Small intestine (tissue), 7 donors: ENCODE data around the gene OR52W1. TPM values are rescaled to one million over a fixed set of nuclear protein-coding genes. Genes with fewer than 3 reads are reported as not detected.
A peak's percentile ranks its signal among the peaks of the same experiment; 100 is the strongest.

Source experiments
- DNase-seq, 2 donors: peaks; one replicate each; pipeline versions ENCODE4 v3.0.0 to v3.0.0-alpha.2; 2013
- FAIRE-seq: peaks from 2 replicates; lab custom pipeline; 2012; peaks lifted over from hg19 to GRCh38; lab: Jason Lieb, UNC
- H3K27ac ChIP-seq, 3 donors: one replicate each; pipeline ENCODE4 v1.5.1; 2013; ENCODE audit warnings: low read length in 2 of 3, mild to moderate bottlenecking in 2 of 3, control low read depth in 1 of 3, inconsistent platforms in 1 of 3, low read depth in 1 of 3, moderate library complexity in 1 of 3
- H3K27me3 ChIP-seq, 3 donors: one replicate each; pipeline ENCODE4 v1.6.1; 2013; ENCODE audit warnings: low read length in 3 of 3, inconsistent platforms in 1 of 3; ENCODE audit not compliant: control insufficient read depth in 3 of 3, insufficient read depth in 3 of 3
- H3K36me3 ChIP-seq, 3 donors: one replicate each; pipeline ENCODE4 v1.6.1; 2013; ENCODE audit warnings: low read length in 3 of 3, inconsistent platforms in 1 of 3, low read depth in 1 of 3, mild to moderate bottlenecking in 1 of 3, moderate library complexity in 1 of 3; ENCODE audit not compliant: control insufficient read depth in 3 of 3, insufficient read depth in 2 of 3
- H3K4me1 ChIP-seq, 3 donors: one replicate each; pipeline ENCODE4 v1.6.1; 2013; ENCODE audit warnings: low read length in 2 of 3, inconsistent platforms in 1 of 3, low read depth in 1 of 3, mild to moderate bottlenecking in 1 of 3, moderate library complexity in 1 of 3; ENCODE audit not compliant: control insufficient read depth in 3 of 3, insufficient read depth in 2 of 3
- H3K4me3 ChIP-seq, 3 donors: one replicate each; pipeline ENCODE4 v1.5.1; 2013; ENCODE audit warnings: low read length in 3 of 3, control low read depth in 1 of 3, inconsistent platforms in 1 of 3, low read depth in 1 of 3, mild to moderate bottlenecking in 1 of 3, moderate library complexity in 1 of 3
- H3K9me3 ChIP-seq, 2 donors: one replicate each; pipeline ENCODE4 v1.6.1; 2013; ENCODE audit warnings: low read depth in 1 of 2, low read length in 1 of 2; ENCODE audit not compliant: control insufficient read depth in 2 of 2, insufficient read depth in 1 of 2
- WGBS, 3 donors: extraction: QIAGEN DNeasy Blood & Tissue Kit; methylation state at CpG; one replicate each; pipeline ENCODE4 v1.1.7; 2013; 5-methylcytosine and 5-hydroxymethylcytosine counted together
- polyA plus RNA-seq, 4 donors: library from polyadenylated mRNA; stranded (reverse) in 3 of 4; unstranded in 1 of 4; fragments of 200-250 nt in 3 of 4; fragments of 120-200 nt in 1 of 4; gene quantifications; one replicate each; pipeline versions ENCODE4 v1.2.1 to v1.2.3, GENCODE V29; 2013
- donor health status: healthy with polysubstance abuse.
- donor health status: control.
- donor health status: control.
- donor health status: Bipolar disorder and iron deficiency.
- donor health status: healthy.

The OR52W1 gene
- polyA plus RNA-seq, 4 donors: 0.12 TPM; not detected in 3

GRCh38 chr11:6237266-6237665 is 38.2 kb downstream of the OR52W1 start:
- 70 to 91% (median 75%) methylated on average over 4 of the region's 4 CpGs for WGBS, 3 donors
- Histone ChIP-seq H3K27me3 (no peaks in the 10 kb centered on the region), H3K4me3 (no peak overlapping the region), H3K36me3 (no peaks in the 10 kb centered on the region), H3K4me1 (peaks cover 5 to 18% (median 11%) of the 10 kb centered on the region in 3 donors), H3K27ac (no peak overlapping the region), H3K9me3 (no peaks in the 10 kb centered on the region)
- DNase-seq (no peak), FAIRE-seq (no peak)

- Histone ChIP-seq H3K9me3 (no peaks in the 10 kb centered on the region), H3K27me3 (no peaks in the 10 kb centered on the region), H3K4me1 (peaks cover 5 to 16% (median 11%) of the 10 kb centered on the region in 3 donors), H3K36me3 (no peaks in the 10 kb centered on the region), H3K27ac (no peak overlapping the region), H3K4me3 (no peak overlapping the region)
- DNase-seq (no peak), FAIRE-seq (no peak)
- 86 to 93% (median 88%) methylated on average over 5 of the region's 5 CpGs for WGBS, 3 donors
Observed at GRCh38 chr11:6237761-6238302, 38.8 kb downstream of the OR52W1 start.

- FAIRE-seq: no peak
- Histone ChIP-seq H3K4me3 (no peak within 1 kb of the TSS), H3K9me3 (no peaks in the 10 kb centered on the region), H3K27me3 (no peaks in the 10 kb centered on the region), H3K27ac (no peak within 1 kb of the TSS), H3K36me3 (no peaks in the 10 kb centered on the region), H3K4me1 (peaks cover 0 to 6% (median under 1%) of the 10 kb centered on the region in 3 donors)
- WGBS, 3 donors: 33 to 76% (median 33%) methylated on average over 1 of the region's 1 CpG
- DNase-seq: peak in 1 of 2 donors; percentile 13
Observed at GRCh38 chr11:6238902-6239301, 39.9 kb downstream of the OR52W1 start, which contains the start of gene CNGA4. Gene CNGA4 (plus strand): TSS chr11:6239089. CDS start chr11:6239207, 118 bp downstream.

GRCh38 chr11:6240139-6240538 is 41.1 kb downstream of the OR52W1 start:
- Histone ChIP-seq H3K9me3 (no peaks in the 10 kb centered on the region), H3K27ac (no peak overlapping the region), H3K4me3 (no peak overlapping the region), H3K36me3 (no peaks in the 10 kb centered on the region), H3K27me3 (peaks cover 0 to 2% (median 0%) of the 10 kb centered on the region in 3 donors), H3K4me1 (peaks cover 0 to 5% (median 0%) of the 10 kb centered on the region in 3 donors)
- FAIRE-seq: no peak
- WGBS, 3 donors: 97 to 98% (median 98%) methylated on average over 28 of the region's 28 CpGs
- no peak for DNase-seq

GRCh38 chr11:6240781-6241180 is 41.8 kb downstream of the OR52W1 start:
- 56 to 64% (median 63%) methylated on average over 1 of the region's 1 CpG for WGBS, 3 donors
- Histone ChIP-seq H3K4me1 (peaks cover 0 to 5% (median 0%) of the 10 kb centered on the region in 3 donors), H3K4me3 (no peak overlapping the region), H3K27me3 (peaks cover 0 to 3% (median 0%) of the 10 kb centered on the region in 3 donors), H3K9me3 (no peaks in the 10 kb centered on the region), H3K36me3 (no peaks in the 10 kb centered on the region), H3K27ac (no peak overlapping the region)
- DNase-seq: no peak
- no peak for FAIRE-seq

GRCh38 chr11:6241316-6241715 is 42.3 kb downstream of the OR52W1 start:
- DNase-seq (no peak), FAIRE-seq (no peak)
- H3K4me3 ChIP-seq: no peak overlapping the region
- H3K9me3 ChIP-seq: no peaks in the 10 kb centered on the region
- H3K27ac ChIP-seq: no peak overlapping the region
- peaks cover 0 to 3% (median 0%) of the 10 kb centered on the region in 3 donors for H3K27me3 ChIP-seq
- H3K36me3 ChIP-seq: no peaks in the 10 kb centered on the region
- peaks cover 0 to 5% (median 0%) of the 10 kb centered on the region in 3 donors for H3K4me1 ChIP-seq
- 90 to 94% (median 93%) methylated on average over 7 of the region's 7 CpGs for WGBS, 3 donors

GRCh38 chr11:6245536-6245935 is 46.5 kb downstream of the OR52W1 start:
- FAIRE-seq: no peak

GRCh38 chr11:6248248-6248647 is 49.2 kb downstream of the OR52W1 start:
- peaks cover 0 to 3% (median 0%) of the 10 kb centered on the region in 3 donors for H3K27me3 ChIP-seq
- H3K36me3 ChIP-seq: no peaks in the 10 kb centered on the region
- H3K9me3 ChIP-seq: no peaks in the 10 kb centered on the region
- no peak overlapping the region for H3K4me3 ChIP-seq
- peaks cover 9 to 30% (median 10%) of the 10 kb centered on the region in 3 donors for H3K4me1 ChIP-seq
- FAIRE-seq: no peak
- H3K27ac ChIP-seq: no peak overlapping the region
- 89 to 100% (median 91%) methylated on average over 1 of the region's 1 CpG for WGBS, 3 donors
- DNase-seq: no peak

More at GRCh38 chr11:6245536-6245935, 46.5 kb downstream of the OR52W1 start:
- H3K4me3 ChIP-seq: no peak overlapping the region
- no peak overlapping the region for H3K27ac ChIP-seq
- peaks cover 0 to 3% (median 0%) of the 10 kb centered on the region in 3 donors for H3K27me3 ChIP-seq
- H3K9me3 ChIP-seq: no peaks in the 10 kb centered on the region
- H3K4me1 ChIP-seq: peaks cover 0 to 6% (median 5%) of the 10 kb centered on the region in 3 donors
- 92 to 97% (median 95%) methylated on average over 2 of the region's 2 CpGs for WGBS, 3 donors
- DNase-seq: no peak
- H3K36me3 ChIP-seq: no peaks in the 10 kb centered on the region
